Body of pancreas (tissue), 4 donors: ENCODE results near the gene COMMD1. TPM values are rescaled to one million over a fixed set of nuclear protein-coding genes. Genes with fewer than 3 reads are reported as not detected.

Experiments used
- ATAC-seq: fragments of 150-250 bp; one replicate; pipeline ENCODE4 v1.9.1; 2016
- DNase-seq, 4 donors: peaks; one replicate each; pipeline ENCODE4 v3.0.0-alpha.2; 2019
- H3K27ac ChIP-seq, 4 donors: fragments of 200-600 bp; sonication (generic); 1 replicate in 3 of 4; 2 replicates in 1 of 4; pipeline versions ENCODE4 v1.5.1 to v1.6.1; 2016 to 2019; ENCODE audit warnings: mild to moderate bottlenecking in 1 of 4, mixed read lengths in 1 of 4, moderate library complexity in 1 of 4
- H3K27me3 ChIP-seq, 2 donors: fragments of 200-600 bp; sonication (generic); one replicate each; pipeline ENCODE4 v1.6.0; 2016; ENCODE audit warnings: mild to moderate bottlenecking in 1 of 2
- H3K36me3 ChIP-seq, 2 donors: fragments of 200-600 bp; sonication (generic); replicated peaks in 1 of 2; 2 replicates each; pipeline ENCODE4 v1.5.1; 2016; ENCODE audit warnings: low read depth in 2 of 2; ENCODE audit not compliant: insufficient read depth in 1 of 2
- H3K4me1 ChIP-seq: fragments of 200-600 bp; sonication (generic); one replicate; pipeline ENCODE4 v1.6.0; 2016
- H3K4me3 ChIP-seq, 2 donors: fragments of 200-600 bp; sonication (generic); 1 replicate in 1 of 2; 2 replicates in 1 of 2; pipeline ENCODE4 v1.5.1; 2016 to 2019
- H3K9me3 ChIP-seq, 3 donors: fragments of 200-600 bp; sonication (generic); 1 replicate in 2 of 3; 2 replicates in 1 of 3; pipeline ENCODE4 v1.5.1; 2016
- CTCF ChIP-seq, 7 experiments: fragments of 450-650 bp in 4 of 7; fragments of 200-600 bp in 3 of 7; sonication (generic) in 3 of 7; IDR thresholded peaks; one replicate each; pipeline ENCODE4 v1.5.1; 2016 to 2019; ENCODE audit warnings: antibody characterized with exemption in 7 of 7
- POLR2A ChIP-seq, 3 donors: fragments of 450-650 bp; IDR thresholded peaks; one replicate each; pipeline ENCODE4 v1.6.1; 2016; ENCODE audit warnings: antibody characterized with exemption in 3 of 3, mild to moderate bottlenecking in 2 of 3
- WGBS, 2 donors: methylation state at CpG; one replicate each; pipeline ENCODE4 v1.1.5; 2017; 5-methylcytosine and 5-hydroxymethylcytosine counted together
- intact Hi-C: fragments of 100-400 bp; cut with DNase I; formaldehyde crosslinking; loops from one replicate; pipeline ENCODE4 v1.15.1; 2023
- total RNA-seq, 2 donors: library from RNA; depleted of rRNA; stranded (reverse); fragments of >200 nt; gene quantifications; one replicate each; pipeline ENCODE4 v1.1.0, GENCODE V29; 2016

The COMMD1 gene
- total RNA-seq, 2 donors from 2014 or later: 19.1 to 37.9 TPM

DNA sequence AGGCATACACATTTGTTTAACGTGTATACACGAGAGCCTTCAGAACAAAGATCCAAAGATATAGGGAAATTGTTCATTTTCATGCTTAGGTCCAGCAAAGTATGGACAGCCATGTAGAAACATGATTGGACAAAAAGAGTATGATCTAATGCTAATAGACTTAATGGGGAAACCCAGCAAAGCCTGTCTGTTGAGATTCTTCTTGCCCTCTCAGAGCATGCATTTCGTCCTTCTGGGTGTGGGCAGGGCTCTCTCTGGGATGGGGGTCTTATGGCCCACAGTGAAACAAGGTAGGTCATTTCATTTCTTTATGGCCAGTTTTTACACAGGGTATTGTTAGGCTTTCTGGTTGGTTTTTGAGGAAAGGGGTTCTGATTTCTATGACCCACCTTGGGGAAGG is 124.4 kb downstream of the COMMD1 start:
- intact Hi-C loops: no loop called here
- no peak overlapping the region for H3K27ac ChIP-seq
- no peaks in the 10 kb centered on the region for H3K36me3 ChIP-seq
- 87% methylated on average over 3 of the region's 3 CpGs for WGBS, 2 donors
- no peaks in the 10 kb centered on the region for H3K4me1 ChIP-seq
- H3K27me3 ChIP-seq: no peaks in the 10 kb centered on the region
- no peaks in the 10 kb centered on the region for H3K9me3 ChIP-seq
- no peak overlapping the region for H3K4me3 ChIP-seq
- no peak for TF ChIP-seq CTCF (IDR thresholded peaks at IDR 0.05)
- TF ChIP-seq POLR2A (IDR thresholded peaks at IDR 0.05): no peak
- DNase-seq (no peak), ATAC-seq (no peak)

GRCh38 chr2:62030902-62031301 is 125.4 kb downstream of the COMMD1 start:
- DNase-seq (no peak), ATAC-seq (no peak)
- Histone ChIP-seq H3K4me1 (no peaks in the 10 kb centered on the region), H3K27me3 (no peaks in the 10 kb centered on the region), H3K36me3 (no peaks in the 10 kb centered on the region), H3K4me3 (no peak overlapping the region), H3K27ac (no peak overlapping the region), H3K9me3 (no peaks in the 10 kb centered on the region)
- TF ChIP-seq POLR2A (IDR thresholded peaks at IDR 0.05): no peak
- TF ChIP-seq CTCF (IDR thresholded peaks at IDR 0.05): no peak
- intact Hi-C loops: no loop called here

DNA sequence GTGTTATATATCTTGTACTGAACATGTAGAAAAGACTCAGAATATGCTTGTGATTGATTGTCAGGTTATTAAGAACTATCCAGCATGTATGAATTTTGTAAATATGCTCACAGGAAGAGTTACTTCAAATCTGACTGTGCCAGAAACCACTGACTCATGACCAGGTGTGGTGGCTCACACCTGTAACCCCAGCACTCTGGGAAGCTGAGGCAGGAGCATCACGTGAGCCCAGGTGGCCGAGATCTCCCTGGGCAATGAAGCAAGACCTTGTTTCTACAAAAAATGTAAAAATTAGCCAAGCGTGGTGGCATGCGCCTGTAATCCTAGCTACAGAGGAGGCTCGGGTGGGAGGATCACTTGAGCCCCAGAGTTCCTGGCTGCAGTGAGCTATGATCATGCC is 126.6 kb downstream of the COMMD1 start:
- 94% methylated on average over 5 of the region's 5 CpGs for WGBS, 2 donors
- intact Hi-C loops: no loop called here
- no peak overlapping the region for H3K27ac ChIP-seq

DNA sequence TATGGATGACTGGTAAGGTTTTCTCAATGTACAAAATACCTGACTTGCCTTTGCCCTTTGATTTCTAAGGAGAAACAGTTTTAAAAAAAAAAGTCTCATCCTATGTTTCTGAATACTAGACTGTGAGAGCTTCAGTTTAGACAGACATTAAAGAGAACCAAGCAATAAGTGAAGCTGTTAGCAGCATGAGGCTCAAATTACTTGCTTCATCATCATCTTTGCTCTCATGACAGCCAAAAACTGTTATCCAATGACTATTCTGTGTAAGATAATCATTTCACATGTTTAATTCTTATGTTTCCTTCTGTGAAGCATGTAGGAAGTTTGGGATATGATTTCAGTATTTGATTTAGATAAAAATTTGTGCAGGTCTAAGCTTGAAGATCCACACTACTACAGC is 129.2 kb downstream of the COMMD1 start:
- H3K4me3 ChIP-seq: no peak overlapping the region
- DNase-seq: no peak
- intact Hi-C loops: no loop called here
- ATAC-seq: no peak
- no peaks in the 10 kb centered on the region for H3K9me3 ChIP-seq
- H3K27ac ChIP-seq: no peak overlapping the region
- H3K4me1 ChIP-seq: no peaks in the 10 kb centered on the region
- H3K36me3 ChIP-seq: no peaks in the 10 kb centered on the region
- no peak for TF ChIP-seq POLR2A (IDR thresholded peaks at IDR 0.05)
- no peak for TF ChIP-seq CTCF (IDR thresholded peaks at IDR 0.05)
- H3K27me3 ChIP-seq: no peaks in the 10 kb centered on the region

More for the DNA sequence above, 126.6 kb downstream of the COMMD1 start:
- TF ChIP-seq POLR2A (IDR thresholded peaks at IDR 0.05) (no peak), CTCF (IDR thresholded peaks at IDR 0.05) (no peak)
- Histone ChIP-seq H3K36me3 (no peaks in the 10 kb centered on the region), H3K4me3 (no peak overlapping the region), H3K9me3 (no peaks in the 10 kb centered on the region), H3K4me1 (no peaks in the 10 kb centered on the region), H3K27me3 (no peaks in the 10 kb centered on the region)
- ATAC-seq (no peak), DNase-seq (no peak)

DNA sequence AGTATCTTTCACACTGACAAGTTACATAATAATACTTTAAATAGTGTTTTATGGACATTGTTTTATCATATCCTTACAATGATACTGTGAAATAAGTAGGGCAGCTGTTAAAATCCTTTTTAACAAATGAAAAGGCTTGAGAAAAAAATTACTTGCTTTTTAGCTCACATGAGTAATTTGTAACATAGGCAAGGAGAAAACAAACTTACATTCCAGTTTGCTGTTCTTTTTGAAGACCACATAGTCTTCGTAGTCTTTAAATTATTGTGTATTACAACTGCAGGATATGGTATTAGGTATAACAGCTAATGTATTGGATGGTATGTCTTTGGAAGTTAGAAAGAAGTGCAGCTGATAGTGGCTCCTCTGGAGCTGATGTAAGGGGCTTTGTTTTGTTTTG is 130.8 kb downstream of the COMMD1 start:
- H3K9me3 ChIP-seq: no peaks in the 10 kb centered on the region
- DNase-seq (no peak), ATAC-seq (no peak)
- H3K27ac ChIP-seq: no peak overlapping the region
- H3K36me3 ChIP-seq: no peaks in the 10 kb centered on the region
- TF ChIP-seq POLR2A (IDR thresholded peaks at IDR 0.05) (no peak), CTCF (IDR thresholded peaks at IDR 0.05) (no peak)
- no peaks in the 10 kb centered on the region for H3K27me3 ChIP-seq
- H3K4me3 ChIP-seq: no peak overlapping the region
- H3K4me1 ChIP-seq: no peaks in the 10 kb centered on the region
- intact Hi-C loops: no loop called here
- WGBS, 2 donors: 94 to 95% methylated on average over 1 of the region's 1 CpG
